ENCODE data around the gene THSD1.

GRCh38 chr13:52348071-52348470, 57.9 kb downstream of the THSD1 start:
- TF ChIP-seq EZH2 (IDR thresholded peaks at IDR 0.05; ENCODE audit: insufficient read depth, poor library complexity, severe bottlenecking) (no peak), EZH2phosphoT487 (IDR thresholded peaks at IDR 0.05; ENCODE audit: insufficient read depth, low read depth) (no peak)

Data from GM23248 (cell line).